GM19023 (cell line): ENCODE data around the gene KLHDC3.
"Not testable (repeated sequence)": the region's sequence is repeated elsewhere in the genome, so short reads cannot be mapped to it uniquely, and the experiment has no call there.

Experiments
- ATAC-seq: cut with Tn5 transposase; IDR thresholded peaks from one replicate; pipeline ENCODE4 v1.9.1; 2021; ENCODE audit warnings: mild to moderate bottlenecking, moderate library complexity; ENCODE audit not compliant: unreplicated experiment

Gene KLHDC3

DNA sequence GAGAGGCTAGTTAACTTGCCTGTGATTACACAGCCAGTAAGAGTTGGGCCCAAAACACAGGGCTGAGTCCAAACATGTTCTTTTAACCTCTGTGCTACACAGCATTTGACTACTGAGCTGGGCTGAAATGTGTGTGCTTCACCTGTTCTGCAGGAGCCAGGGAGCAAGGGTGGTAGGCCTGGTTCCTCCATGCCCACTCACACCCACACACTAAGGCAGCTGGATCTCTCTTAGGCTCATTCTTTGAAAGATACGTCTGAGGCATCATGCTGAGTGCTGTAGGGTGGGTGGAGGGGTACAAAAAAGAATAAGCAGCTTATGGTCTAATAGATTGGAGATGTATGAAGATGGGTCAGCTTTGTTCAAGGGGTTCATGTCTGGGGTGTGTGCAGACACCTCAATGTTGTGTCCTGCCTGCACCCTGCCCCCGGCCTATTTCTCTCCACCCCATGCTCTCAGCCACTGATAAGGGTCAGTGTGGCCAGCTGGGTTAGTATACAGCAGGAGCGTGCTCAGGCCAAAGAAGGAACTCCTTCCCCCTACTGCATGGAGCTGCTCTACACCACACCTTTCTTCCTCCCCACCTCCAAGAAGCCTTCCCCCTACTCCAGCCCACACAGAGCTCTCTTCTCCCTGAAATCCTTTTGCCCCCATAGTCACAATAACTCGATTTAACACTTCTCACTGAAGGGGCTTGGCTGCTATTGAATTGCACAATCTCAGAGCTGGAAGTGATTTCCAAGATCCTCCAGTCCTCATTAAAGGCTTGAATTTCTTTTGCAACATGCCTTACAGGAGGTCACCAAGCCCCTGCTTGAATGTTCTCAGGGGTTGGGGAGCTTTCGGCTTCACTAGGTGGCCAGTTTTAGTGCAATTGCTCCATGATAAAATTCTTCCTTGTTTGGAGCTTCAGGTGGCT lies 26.3 kb upstream of the KLHDC3 start:
- ATAC-seq: no peak

DNA sequence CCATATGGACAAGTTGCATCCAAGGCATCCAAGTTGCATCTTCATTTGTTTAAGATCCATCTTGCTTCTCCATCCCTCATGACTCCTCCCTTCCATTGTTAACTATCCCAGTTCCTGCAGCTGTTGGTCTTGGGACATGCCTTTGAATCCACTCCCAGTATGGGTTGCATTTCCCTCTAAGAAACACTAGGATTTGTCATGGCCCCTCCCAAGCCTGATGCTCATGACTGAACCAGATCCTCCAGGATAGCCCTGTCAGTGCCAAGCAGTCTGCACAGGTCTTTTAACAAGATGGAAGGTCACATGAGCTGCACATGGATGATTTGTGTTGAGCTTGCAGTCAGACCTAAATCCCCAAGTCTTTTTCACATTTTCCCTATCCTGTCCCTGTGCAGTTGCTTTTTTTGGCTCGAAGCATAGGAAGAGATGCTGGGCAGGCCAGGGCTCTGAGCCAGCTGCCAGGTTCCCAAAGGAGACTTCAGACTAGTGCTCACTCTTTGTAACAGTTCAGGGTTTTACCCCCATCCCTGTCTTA lies 25.5 kb upstream of the KLHDC3 start:
- no peak for ATAC-seq

DNA sequence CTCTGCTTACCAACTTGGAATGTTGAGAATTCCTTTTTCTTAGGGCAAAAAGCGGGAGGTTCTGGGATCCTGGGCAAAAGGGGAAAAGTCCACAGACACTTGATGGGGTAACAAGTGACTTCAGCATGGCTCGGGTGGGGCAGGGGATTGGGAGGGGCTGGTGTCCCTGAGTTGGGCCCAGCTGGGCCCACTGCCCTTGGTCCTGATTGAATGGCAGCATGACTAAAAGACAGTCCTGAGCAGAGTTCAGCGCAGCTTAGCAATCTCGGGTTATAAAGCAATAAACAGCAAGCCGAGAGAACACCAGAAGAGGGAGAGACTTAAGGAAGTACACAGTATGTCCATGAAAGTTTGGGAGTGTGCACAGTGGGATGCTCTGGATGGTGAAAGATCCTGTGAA lies 24.1 kb upstream of the KLHDC3 start:
- ATAC-seq: no peak

DNA sequence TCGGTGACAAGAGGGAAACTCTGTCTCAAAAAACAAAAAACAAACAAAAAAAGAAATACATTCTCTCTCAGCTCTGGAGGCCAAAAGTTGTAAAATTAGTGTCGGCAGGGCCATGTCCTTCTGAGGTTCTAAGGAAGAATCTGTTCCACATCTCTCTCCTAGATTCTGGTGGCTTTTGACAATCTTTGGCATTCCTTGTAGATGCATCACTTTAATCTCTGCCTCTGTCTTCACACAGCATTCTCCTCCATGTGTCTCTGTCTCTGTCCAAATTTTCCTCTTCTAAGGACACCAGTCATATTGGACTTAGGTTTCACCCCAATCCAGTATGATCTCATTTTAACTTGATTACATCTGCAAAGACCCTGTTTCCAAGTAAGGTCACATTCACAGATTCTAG lies 20.6 kb upstream of the KLHDC3 start:
- no peak for ATAC-seq

DNA sequence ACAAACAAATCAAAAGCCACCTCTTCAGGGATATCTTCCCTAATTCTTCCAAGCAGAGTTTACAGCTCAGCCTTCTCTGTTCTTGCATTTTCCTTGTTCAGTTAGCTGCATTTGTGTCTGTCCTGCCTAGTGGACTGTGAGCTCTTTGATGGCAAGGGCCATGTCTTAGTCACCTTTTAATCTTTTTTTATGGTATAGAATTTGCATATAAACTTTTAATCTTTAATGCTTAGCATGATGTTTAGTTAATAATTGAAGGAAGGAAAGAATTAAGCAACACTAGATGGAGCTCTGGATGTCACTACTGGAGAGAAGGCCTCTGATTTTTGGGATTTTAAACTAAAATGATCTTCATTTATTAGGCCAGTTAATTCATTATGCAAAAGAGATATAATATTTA lies 17.5 kb upstream of the KLHDC3 start:
- ATAC-seq: no peak

DNA sequence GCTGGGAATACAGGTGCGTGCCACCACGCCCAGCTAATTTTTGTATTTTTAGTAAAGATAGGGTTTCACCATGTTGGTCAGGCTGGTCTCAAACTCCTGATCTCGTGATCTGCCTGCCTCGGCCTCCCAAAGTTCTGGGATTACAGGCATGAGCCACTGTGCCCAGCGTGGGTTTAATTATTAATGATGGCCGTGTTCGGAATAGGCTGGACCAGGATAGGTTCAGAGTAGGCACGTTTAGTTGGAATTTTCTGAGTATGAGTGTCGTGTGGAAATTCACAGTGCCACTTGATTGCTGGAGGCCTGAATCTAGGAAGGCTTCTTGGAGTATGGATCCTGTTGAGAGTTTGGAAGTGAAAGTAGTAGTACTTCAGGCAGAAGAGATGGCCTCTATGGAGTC lies 15.8 kb upstream of the KLHDC3 start:
- ATAC-seq: not testable (repeated sequence)

DNA sequence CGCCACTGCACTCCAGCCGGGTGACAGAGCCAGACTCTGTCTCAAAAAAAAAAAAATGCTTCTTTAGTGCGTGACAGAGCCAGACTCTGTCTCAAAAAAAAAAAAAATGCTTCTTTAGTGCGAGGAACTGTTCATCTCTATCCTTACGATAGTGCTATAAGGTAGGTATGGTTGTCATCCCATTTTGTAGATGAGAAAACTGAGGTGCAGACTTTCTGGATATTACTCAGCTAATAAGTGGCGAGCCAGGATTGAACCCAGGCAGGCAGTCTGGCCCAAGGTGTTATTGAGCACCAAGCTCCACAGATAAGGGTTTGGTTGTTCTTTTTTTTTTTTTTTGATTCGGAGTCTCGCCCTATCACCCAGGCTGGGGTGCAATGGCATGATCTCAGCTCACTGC lies 12.2 kb upstream of the KLHDC3 start:
- no peak for ATAC-seq

DNA sequence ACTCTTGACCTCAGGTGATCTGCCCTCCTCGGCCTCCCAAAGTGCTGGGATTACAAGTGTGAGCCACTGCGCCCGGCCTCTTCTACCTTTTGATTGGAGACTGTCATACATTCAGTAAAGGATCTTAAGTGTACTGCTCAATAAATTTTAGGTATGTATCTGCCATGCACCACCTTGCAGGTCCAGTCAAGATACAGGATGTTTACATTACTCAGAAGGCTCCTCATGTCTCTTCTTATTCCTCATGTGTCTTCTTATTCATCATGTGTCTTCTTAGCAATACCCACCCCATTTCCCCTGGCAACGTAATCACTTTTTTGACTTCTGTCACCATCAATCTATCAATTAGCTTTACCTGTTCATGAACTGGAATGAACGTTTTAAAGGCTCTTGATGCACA lies 8.2 kb upstream of the KLHDC3 start:
- ATAC-seq: no peak

DNA sequence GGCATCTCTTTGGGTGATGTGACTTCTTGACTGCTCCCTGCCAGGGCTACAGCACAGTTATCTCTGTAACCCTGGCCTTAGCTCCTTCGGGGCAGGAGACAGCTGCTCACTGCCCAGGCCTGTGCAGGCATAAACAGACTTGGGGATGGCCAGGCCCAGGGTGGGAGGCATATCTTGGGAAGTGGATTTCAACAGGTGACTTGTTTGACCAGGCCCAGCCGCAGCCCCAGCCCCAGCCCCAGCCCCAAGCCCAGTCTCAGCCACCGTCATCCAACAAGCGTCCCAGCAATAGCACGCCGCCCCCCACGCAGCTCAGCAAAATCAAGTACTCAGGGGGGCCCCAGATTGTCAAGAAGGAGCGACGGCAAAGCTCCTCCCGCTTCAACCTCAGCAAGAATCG lies 7.8 kb upstream of the KLHDC3 start:
- ATAC-seq: no peak

DNA sequence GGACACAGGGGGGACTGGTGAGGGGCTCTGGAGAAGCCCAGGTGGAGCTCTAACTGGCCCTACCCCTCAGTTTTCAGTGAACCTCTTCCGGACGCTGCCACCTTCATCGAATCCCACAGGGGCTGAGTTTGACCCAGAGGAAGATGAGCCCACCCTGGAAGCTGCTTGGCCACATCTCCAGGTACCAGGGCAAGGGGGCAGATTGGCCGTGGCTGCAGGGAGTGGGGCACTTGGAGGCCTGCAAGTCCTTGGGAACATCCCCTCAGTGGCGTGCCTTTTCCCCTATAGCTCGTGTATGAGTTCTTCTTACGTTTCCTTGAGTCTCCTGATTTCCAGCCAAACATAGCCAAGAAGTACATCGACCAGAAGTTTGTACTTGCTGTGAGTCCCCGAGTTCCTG lies 6.9 kb upstream of the KLHDC3 start:
- ATAC-seq: no peak

DNA sequence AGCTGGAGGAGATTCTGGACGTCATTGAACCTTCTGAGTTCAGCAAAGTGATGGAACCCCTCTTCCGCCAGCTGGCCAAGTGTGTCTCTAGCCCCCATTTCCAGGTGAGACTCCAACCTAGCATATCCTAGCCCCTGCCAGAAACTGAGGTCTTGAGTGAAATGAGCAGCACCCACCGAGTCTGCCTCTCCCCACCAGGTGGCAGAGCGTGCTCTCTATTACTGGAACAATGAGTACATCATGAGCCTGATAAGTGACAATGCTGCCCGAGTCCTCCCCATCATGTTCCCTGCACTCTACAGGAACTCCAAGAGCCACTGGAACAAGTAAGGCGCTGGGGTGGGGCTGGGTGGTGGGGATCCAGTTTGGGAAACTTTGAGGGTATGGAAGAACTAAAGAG lies 4.9 kb upstream of the KLHDC3 start:
- ATAC-seq: no peak

DNA sequence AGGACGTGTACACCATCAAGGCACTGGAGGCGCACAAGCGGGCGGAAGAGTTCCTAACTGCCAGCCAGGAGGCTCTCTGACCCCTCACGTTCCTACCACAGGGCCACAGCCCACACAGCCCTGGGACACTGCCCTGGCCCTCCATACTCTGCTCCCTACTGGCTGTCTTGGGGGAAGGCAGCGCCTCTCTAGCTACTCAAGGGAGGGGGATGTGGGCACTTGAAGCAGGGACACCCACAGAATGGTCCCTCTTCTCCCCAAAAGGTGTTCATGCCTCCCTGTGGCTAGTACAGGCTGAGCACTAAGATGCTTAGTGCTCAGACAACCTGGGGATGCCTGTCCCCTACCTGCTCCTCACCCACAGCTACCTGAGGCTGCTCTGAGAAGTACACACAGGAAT lies 2.8 kb upstream of the KLHDC3 start:
- ATAC-seq: no peak

DNA sequence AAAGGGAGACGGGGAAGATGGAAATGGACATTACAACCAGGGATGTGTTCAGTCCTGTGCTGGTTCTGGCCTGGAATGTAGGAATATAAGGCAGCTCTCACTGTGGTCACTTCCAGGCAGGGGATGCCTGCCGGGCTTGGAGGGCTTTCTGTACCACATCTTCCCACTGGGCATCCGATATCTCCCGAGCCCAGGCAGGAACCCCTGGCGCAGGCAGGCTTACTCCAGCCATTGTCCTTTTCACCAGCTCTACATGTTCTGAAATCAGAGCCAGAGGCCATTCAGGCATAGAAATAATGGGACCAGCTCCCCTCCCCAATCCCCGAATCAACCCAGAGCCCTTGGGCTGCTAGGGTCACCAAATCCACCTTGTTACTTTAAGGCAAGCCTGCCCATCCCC lies 1.7 kb upstream of the KLHDC3 start:
- ATAC-seq: no peak

DNA sequence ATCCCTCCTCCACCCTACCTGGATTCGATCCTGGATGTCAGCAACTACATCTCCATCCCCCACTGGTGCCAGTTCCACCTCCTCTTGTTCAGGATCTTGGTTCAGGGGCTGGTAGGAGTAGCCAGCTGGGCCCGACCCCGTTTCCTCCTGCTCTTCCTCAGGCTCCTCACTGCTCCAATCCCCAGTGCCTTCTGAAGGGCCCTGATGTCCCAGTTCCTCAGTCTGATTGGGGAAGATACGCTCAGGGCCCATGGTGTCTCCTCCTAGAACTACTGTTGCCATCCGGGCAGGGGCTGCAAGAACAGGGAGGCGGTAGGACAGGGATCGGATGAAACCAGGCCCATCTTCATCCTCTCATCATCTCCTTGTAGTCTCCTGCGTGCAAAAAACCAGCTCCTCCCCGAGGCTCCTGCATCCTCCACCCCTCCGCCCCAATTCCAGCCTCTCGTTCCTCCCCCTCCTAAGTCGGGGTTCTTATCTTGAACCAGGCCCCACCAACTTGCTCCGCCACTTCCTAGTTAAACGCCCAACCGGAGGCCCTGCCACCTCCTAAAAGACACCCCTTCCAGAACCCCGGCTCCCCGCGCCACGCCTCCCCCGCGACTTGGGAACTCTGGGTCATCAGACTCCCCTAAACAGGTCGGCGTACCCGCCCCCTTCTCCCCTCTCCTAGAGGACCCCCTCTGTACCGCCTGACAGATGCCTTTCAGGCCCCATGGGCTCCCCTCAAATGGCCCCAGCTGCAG lies 779 bp upstream of the KLHDC3 start:
- ATAC-seq: no peak

DNA sequence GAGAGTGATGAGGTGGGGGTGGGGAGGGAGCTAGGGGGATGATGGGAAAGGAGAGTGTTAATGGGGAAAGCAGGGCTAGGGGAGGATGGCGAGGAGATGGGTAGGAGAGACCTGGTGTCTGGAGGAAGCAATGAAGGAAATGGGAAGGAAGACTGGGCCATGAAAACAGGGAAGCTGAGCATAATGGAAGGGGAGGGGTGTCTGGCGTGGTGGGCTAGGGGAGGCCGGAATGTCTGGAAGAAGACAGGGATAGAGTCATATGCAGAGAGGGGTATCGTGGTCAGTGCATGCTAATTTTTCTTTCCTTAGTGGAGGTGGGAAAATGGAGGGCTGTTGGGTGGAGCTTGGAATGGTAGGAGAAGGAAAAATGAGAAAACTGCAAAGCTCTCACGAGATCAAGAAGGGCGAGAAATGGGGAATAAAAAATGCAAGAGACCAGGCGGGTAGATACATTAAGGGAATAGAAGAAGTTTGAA lies 423 bp downstream of the KLHDC3 start:
- ATAC-seq: no peak

DNA sequence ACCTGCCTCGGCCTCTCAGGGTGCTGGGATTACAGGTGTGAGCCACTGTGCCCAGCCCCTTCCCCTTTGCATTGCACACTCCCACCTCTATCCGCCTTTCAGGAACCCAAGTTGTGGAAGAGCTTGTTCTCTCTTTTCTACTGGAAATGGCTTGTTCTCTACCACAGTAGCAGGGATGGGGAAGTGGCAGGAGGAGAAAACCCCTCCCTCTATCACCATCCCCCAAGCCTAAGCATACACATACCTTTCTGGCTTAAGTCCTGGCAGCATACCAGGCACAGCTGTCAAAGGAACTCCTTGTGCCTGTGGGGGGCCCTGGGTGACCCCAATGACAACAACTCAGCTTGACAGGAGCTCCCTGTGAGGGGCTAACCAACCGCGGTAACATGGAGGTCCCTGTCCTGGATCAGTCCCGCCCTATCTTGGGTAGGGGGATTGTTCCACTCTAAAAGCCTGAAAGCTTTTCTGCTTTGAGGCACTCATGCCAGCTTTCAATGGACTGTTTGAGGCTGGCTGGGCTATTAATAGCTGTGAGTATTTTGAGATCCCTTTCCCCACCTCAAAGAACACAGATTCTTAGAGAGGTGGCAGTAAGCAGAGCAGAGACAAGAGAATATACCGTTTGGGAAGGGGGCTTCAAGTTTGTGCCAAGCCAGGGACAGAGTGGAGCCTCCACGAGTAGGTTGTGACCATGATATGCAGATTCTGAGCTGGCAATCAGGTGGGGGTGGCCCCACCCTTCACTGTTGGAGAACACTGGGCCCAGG lies 2.3 kb downstream of the KLHDC3 start:
- ATAC-seq: no peak

DNA sequence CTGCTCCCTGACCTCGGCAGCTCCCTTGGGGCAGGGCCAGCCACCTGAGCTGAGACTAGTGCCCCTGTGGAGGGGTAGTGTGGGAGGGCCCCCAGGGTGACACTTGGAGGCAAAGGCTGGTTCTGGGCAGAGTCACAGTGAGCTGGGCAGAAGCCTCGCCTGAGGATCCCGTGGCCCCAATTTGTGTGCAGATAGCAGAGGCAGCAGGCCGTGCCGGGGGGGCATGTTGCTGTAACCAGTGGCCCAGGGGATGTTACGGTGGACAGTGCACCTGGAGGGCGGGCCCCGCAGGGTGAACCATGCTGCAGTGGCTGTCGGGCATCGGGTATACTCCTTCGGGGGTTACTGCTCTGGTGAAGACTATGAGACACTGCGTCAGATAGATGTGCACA lies 2.9 kb downstream of the KLHDC3 start:
- no peak for ATAC-seq

DNA sequence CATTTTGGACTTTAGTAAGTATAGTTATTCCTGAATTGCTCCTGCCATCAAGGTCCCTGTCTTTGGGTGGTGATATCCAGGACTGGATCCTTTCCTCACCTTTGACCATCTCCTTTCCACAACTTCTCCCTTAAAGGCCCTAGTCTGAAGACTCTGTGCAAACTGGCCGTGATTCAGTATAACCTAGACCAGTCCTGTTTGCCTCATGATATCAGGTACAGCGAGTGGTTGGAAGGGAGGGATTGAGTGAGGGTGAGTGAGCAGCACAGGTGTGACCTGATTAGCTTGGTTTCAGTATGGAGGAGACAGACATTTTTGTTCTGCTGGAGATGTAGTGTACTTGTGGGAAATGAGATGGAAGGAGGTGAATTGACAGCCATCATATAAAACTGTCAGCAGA lies 5.1 kb downstream of the KLHDC3 start:
- ATAC-seq: no peak

DNA sequence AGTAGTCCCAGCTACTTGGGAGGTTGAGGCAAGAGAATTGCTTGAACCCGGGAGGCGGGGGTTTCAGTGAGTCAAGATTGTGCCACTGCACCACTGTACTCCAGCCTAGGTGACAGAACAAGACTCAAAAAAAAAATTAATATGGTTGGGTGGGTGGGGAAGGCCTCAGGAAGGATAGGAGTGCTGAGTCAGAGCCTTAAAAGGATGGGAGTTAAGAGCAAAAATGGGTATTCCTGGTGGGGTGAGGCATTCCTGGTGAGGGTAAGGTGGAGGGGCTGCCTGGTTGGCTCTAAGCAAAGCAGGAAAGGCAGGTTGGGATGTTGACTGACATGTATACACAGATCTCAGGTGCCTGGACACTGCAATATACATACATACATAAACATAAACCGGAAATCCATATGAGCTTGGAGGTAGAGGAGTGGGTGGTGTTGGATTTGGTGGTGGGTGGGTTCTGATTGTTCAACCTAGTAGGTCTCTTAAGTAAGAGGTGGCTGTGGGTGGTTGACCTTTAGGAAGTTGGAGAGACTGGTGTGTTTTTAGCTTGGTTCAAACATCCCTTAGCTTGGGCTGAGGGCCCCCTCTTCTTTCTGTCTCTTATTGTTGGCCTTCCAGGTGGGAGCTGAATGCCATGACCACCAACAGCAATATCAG lies 6.1 kb downstream of the KLHDC3 start:
- no peak for ATAC-seq

DNA sequence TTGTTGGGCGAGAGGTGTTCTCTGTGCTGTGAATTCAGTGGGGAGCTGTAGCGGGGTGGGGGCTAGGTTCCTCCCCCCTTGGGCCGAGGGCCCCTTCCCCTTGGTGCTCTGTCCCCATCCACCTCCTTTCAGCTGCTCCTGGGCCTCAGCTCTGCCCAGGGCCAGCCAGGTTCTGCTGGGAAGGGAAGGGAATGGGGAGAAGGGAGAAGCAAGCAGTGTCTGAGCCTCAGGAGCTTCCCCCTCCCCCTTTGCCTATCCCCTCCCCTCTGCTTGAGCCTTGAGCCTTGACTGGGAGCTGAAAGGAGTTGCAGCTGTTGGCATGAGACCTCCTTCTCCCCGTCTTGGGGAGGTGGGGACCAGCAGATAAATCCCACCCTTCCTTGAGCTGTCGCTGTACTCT lies 6.8 kb downstream of the KLHDC3 start:
- no peak for ATAC-seq
